SK-N-SH treated with all-trans-retinoic acid at 6 μM for 48 hours (cell line): ENCODE measurements around the gene OR2S2.

ENCODE experiments used
- ARNTL ChIP-seq: fragments of 450-650 bp; formaldehyde crosslinking; IDR thresholded peaks from 2 replicates; pipeline ENCODE4 v1.5.0; 2020; ENCODE audit warnings: low read depth, mild to moderate bottlenecking, moderate library complexity, borderline replicate concordance
- GLIS3 ChIP-seq: fragments of 250-450 bp; sonication (Bioruptor Pico); IDR thresholded peaks from 2 replicates; pipeline ENCODE4 v1.5.0; 2020; ENCODE audit warnings: mild to moderate bottlenecking, moderate library complexity
- RARB ChIP-seq: fragments of 250-450 bp; sonication (Bioruptor Pico); IDR thresholded peaks from 2 replicates; pipeline ENCODE4 v1.8.0; 2021; ENCODE audit warnings: mild to moderate bottlenecking, moderate library complexity
- TCF4 ChIP-seq: fragments of 250-450 bp; sonication (Bioruptor Pico); IDR thresholded peaks from 2 replicates; pipeline ENCODE4 v1.8.0; 2021; ENCODE audit warnings: mild to moderate bottlenecking, moderate library complexity, borderline replicate concordance
- ZFP3 ChIP-seq: fragments of 250-450 bp; sonication (Bioruptor Pico); IDR thresholded peaks from 2 replicates; pipeline ENCODE4 v1.5.0; 2020; ENCODE audit warnings: mild to moderate bottlenecking, moderate library complexity
- TF ChIP-seq, protein P1 (sequence below): fragments of 250-450 bp; sonication (Bioruptor Pico); IDR thresholded peaks from 2 replicates; pipeline ENCODE4 v1.8.0; 2020; ENCODE audit warnings: mild to moderate bottlenecking, moderate library complexity, borderline replicate concordance

DNA sequence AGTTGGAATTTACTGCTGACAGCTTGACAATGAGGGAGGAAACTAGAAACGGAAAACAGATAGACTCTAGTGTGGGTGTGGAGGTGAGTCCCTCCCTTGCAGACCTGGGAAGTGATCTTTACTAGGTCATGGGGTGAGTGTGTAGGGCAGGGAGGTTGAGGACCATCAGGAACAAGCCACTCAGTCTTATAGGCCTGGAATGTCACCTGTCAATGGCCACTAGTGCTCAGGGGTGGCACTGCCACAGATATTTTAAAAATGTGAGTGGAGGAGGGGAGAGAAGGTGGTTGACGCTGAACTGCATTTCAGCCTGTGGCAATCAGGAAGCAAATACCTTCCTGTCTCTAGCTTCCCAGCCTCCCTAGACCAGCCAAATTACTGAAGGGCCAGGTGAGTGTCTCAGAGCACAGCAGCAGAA lies 9.0 kb downstream of the OR2S2 start:
- no peak for TF ChIP-seq GLIS3 (CRISPR knock-in tag)
- no peak for TF ChIP-seq TCF4
- TF ChIP-seq ZFP3 (CRISPR knock-in tag), result no peak
- no peak for TF ChIP-seq RARB (CRISPR knock-in tag)
- TF ChIP-seq, protein P1, sequence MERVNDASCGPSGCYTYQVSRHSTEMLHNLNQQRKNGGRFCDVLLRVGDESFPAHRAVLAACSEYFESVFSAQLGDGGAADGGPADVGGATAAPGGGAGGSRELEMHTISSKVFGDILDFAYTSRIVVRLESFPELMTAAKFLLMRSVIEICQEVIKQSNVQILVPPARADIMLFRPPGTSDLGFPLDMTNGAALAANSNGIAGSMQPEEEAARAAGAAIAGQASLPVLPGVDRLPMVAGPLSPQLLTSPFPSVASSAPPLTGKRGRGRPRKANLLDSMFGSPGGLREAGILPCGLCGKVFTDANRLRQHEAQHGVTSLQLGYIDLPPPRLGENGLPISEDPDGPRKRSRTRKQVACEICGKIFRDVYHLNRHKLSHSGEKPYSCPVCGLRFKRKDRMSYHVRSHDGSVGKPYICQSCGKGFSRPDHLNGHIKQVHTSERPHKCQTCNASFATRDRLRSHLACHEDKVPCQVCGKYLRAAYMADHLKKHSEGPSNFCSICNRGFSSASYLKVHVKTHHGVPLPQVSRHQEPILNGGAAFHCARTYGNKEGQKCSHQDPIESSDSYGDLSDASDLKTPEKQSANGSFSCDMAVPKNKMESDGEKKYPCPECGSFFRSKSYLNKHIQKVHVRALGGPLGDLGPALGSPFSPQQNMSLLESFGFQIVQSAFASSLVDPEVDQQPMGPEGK (CRISPR knock-in tag), result no peak
- TF ChIP-seq ARNTL, result no peak
